ENCODE measurements around the gene RAB14. TPM values are rescaled to one million over a fixed set of nuclear protein-coding genes. Genes with fewer than 3 reads are reported as not detected.

The RAB14 gene
- polyA plus RNA-seq, 1 experiment, result 18.3 TPM

DNA sequence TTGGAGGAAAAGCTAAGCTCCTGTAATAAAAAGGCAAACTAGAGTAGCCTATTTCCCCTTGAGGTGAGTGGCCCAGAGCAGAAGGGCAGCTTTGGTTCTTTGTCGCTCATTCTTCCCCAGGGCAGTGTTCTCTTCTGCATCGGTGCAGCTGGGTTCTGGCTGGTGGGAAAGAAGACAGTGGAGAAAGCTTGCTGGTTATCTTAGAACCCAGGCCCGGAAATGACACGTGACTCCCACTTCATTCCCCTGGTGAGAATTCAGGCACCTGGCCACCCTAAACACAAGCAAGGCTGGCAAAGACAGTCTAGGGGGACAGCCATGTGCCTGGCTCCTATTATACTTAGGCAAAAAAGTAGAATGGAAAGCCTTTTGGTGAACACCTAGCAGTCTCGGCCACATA is 33.8 kb upstream of the RAB14 start:
- Histone ChIP-seq H3K36me3 (ENCODE audit: control insufficient read depth, insufficient read depth, low read length) (no peaks in the 10 kb centered on the region), H3K27me3 (ENCODE audit: control insufficient read depth, insufficient read depth, low read length) (no peaks in the 10 kb centered on the region), H3K4me3 (ENCODE audit: low read depth, low read length) (no peak overlapping the region)
- TF ChIP-seq, protein P1, sequence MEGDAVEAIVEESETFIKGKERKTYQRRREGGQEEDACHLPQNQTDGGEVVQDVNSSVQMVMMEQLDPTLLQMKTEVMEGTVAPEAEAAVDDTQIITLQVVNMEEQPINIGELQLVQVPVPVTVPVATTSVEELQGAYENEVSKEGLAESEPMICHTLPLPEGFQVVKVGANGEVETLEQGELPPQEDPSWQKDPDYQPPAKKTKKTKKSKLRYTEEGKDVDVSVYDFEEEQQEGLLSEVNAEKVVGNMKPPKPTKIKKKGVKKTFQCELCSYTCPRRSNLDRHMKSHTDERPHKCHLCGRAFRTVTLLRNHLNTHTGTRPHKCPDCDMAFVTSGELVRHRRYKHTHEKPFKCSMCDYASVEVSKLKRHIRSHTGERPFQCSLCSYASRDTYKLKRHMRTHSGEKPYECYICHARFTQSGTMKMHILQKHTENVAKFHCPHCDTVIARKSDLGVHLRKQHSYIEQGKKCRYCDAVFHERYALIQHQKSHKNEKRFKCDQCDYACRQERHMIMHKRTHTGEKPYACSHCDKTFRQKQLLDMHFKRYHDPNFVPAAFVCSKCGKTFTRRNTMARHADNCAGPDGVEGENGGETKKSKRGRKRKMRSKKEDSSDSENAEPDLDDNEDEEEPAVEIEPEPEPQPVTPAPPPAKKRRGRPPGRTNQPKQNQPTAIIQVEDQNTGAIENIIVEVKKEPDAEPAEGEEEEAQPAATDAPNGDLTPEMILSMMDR (IDR thresholded peaks at IDR 0.05; ENCODE audit: insufficient read depth, low read depth, low read length), result no peak
- POLR2A ChIA-PET, result no interaction called here
- CTCF ChIA-PET, result interaction anchor here (0.6 to 4.7 kb wide), 6 partner anchors 10 to 163 kb away, joined by 3 to 15 read pairs (median 6); no protein-coding TSS in a partner anchor
- no peak for DNase-seq (ENCODE audit: low read depth)

DNA sequence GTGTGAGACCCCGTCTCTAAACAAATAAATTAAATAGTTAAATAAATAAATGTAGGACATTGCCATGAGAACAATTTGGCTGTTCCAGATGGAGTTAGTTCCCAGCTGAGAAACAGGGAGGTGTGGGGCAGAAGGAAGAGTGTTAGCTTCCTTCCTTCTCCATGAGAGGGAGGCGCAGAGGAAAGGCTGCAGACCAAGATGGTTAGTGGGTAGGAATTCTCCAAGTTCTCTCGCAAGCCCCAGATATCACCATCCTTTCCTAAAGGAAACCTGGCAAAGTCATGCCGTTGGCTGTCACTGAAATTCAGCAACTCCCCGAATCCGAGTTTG is 33.1 kb upstream of the RAB14 start:
- POLR2A ChIA-PET, result interaction anchor here (0.6 kb wide), 1 partner anchor 841 kb away, joined by 3 read pairs; no protein-coding TSS in a partner anchor

DNA sequence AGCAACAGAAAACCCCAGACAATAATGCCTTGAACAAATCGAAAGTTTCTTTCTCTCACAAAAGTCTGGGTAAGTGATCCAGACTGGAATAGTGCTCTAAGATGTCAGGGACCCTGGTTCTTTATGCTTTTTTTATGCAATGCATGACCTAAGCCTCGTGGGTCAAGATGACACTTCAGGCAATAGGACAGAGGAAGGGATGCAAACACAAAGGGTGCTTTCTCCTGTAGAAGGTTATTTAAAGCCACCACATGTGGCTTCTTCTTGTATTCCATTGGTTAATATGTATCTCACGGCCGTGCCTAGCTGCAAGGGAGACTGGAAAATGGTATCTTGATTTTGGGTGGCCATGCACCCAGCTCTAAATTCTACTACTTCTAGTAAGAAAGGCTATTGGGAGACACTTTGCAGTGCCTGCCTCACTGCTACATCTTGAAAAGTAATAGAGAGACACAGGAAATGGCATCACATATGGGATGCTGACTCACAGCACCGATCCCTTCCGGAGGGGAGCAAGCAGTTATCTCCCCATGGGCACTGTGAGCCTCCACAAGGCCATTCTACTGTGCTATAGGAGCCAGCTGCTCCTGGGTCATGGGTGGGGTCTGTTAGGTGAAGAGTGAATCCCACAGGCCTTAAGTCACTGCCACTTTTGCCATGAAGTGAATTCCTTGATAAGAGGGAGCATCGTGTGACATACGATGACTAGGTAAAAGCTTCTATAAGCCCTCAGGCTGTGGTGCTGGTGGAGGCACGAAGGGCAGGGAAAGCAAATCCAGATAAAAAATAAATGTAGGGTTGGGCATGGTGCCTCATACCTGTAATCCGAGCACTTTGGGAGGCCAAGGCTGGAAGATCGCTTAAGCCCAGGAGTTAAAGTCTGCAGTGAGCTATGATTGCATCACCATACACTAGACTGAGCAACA is 32.5 kb upstream of the RAB14 start:
- TF ChIP-seq, protein P1 (IDR thresholded peaks at IDR 0.05; ENCODE audit: insufficient read depth, low read depth, low read length), result no peak
- Histone ChIP-seq H3K4me3 (ENCODE audit: low read depth, low read length) (no peak overlapping the region), H3K27me3 (ENCODE audit: control insufficient read depth, insufficient read depth, low read length) (no peaks in the 10 kb centered on the region), H3K36me3 (ENCODE audit: control insufficient read depth, insufficient read depth, low read length) (no peaks in the 10 kb centered on the region)
- ChIA-PET POLR2A (interaction anchor here (0.7 kb wide), 1 partner anchor 55 kb away, joined by 4 read pairs; no protein-coding TSS in a partner anchor), CTCF (interaction anchor here (1.0 to 4.7 kb wide), 8 partner anchors 11 to 101 kb away, joined by 3 to 15 read pairs (median 4); no protein-coding TSS in a partner anchor)
- DNase-seq (ENCODE audit: low read depth), result no peak

More for the DNA sequence above, 33.1 kb upstream of the RAB14 start:
- no peak for DNase-seq (ENCODE audit: low read depth)
- TF ChIP-seq, protein P1 (IDR thresholded peaks at IDR 0.05; ENCODE audit: insufficient read depth, low read depth, low read length), result no peak
- CTCF ChIA-PET, result interaction anchor here (1.0 to 4.7 kb wide), 8 partner anchors 11 to 100 kb away, joined by 3 to 15 read pairs (median 4); no protein-coding TSS in a partner anchor
- Histone ChIP-seq H3K36me3 (ENCODE audit: control insufficient read depth, insufficient read depth, low read length) (no peaks in the 10 kb centered on the region), H3K4me3 (ENCODE audit: low read depth, low read length) (no peak overlapping the region), H3K27me3 (ENCODE audit: control insufficient read depth, insufficient read depth, low read length) (no peaks in the 10 kb centered on the region)

DNA sequence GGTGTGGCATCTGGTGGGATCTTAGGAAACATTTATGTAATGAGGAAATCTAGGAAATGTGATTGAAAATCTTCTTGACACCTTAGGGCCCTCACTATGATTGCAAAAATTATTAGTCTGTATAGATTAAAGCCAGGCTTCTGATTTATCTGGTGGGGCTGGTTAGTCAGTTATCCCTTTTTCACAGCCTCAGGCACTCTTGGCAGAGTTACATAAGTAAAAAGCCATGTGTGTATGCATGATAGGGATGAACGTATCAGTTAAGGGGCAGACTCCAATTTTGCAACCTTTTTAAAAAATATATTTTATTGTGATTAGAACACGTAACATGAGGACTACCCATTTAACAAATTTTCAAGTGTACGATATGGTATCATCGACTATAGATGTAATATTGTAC is 30.6 kb upstream of the RAB14 start:
- H3K27me3 ChIP-seq (ENCODE audit: control insufficient read depth, insufficient read depth, low read length), result no peaks in the 10 kb centered on the region
- ChIA-PET CTCF (interaction anchor here (1.0 to 4.7 kb wide), 5 partner anchors 9 to 46 kb away, joined by 3 to 15 read pairs (median 5); no protein-coding TSS in a partner anchor), POLR2A (no interaction called here)
- no peak for DNase-seq (ENCODE audit: low read depth)
- no peaks in the 10 kb centered on the region for H3K36me3 ChIP-seq (ENCODE audit: control insufficient read depth, insufficient read depth, low read length)
- TF ChIP-seq, protein P1 (IDR thresholded peaks at IDR 0.05; ENCODE audit: insufficient read depth, low read depth, low read length), result no peak
- no peak overlapping the region for H3K4me3 ChIP-seq (ENCODE audit: low read depth, low read length)

DNA sequence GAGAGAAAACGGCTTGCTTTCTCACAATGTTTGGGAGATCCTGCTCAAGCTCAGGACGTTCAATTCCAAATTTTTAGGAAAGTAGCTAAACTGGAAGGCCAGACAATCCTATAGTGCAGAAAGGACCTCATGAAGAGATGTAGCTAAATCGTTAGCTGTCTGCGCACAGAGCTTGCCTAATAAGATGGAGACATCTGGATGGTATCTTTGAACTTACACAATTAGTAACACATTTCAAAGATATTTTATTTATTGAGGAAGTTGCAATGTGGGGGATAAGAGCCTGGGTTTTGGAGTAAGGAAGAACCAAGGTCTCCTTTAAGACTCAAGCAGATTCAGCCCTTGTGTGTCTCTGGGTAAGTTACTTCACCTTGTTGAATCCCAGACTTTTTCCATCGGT is 28.6 kb upstream of the RAB14 start:
- TF ChIP-seq, protein P1 (IDR thresholded peaks at IDR 0.05; ENCODE audit: insufficient read depth, low read depth, low read length), result no peak
- no peak for DNase-seq (ENCODE audit: low read depth)
- ChIA-PET POLR2A (no interaction called here), CTCF (interaction anchor here (0.7 to 3.3 kb wide), 8 partner anchors 8 to 169 kb away, joined by 3 to 12 read pairs (median 5); no protein-coding TSS in a partner anchor)
- H3K4me3 ChIP-seq (ENCODE audit: low read depth, low read length), result no peak overlapping the region
- H3K27me3 ChIP-seq (ENCODE audit: control insufficient read depth, insufficient read depth, low read length), result no peaks in the 10 kb centered on the region
- H3K36me3 ChIP-seq (ENCODE audit: control insufficient read depth, insufficient read depth, low read length), result no peaks in the 10 kb centered on the region
